ENCODE data around the gene TEX52. TPM values are rescaled to one million over a fixed set of nuclear protein-coding genes. Genes with fewer than 3 reads are reported as not detected.
"Not testable (repeated sequence)": the region's sequence is repeated elsewhere in the genome, so short reads cannot be mapped to it uniquely, and the experiment has no call there.

Gene TEX52
- total RNA-seq, 2 experiments from 2014 or later, result 0.25 to 0.29 TPM

DNA sequence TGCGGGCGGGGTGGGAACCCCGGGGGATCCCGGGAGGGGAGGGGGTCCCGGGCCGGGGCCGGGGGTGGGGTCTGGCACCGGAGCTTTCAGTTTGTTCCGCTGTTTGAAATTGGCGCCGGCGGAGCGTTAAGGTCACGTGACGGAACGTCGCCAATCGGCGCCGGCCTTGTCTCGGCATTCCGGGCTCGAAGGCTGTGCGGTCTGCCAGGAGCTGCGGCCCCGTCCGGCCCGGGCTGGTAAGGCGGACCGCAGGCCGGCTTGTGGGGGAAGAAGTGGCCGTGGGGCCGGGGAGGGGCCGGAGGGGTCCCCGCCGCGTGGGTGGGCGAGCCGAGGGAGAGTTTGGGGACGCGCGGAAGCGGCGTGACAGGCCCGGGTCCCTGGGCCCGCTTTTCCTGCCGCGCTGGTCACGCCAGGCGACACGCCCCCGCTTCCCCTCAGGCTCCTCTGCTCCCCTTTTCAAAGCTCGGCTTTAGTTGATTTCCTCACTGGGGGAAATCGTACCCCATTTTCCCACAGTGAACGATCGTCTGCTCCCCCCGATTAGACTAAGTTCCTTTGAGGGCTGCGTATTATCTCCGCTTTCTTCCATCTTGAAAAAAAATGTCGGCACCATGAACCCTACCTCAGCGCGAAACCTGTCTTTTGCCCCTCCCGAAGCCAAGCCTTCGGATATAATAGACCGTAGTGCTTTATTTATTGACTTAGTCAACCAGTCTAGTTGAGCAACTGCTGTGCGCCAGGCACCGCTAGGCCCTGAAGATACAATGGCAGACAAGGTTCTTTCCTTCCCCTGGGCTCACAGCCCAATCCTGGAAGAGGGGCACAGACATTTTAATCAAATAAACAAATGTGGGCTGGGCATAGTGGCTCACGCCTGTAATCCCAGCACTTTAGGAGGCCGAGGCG lies 20.5 kb upstream of the TEX52 start, which contains the start of the genes FOXM1 and RHNO1:
TSS of gene FOXM1 (minus strand) at position 128 of the 906 bp plus-strand sequence. CDS start 2,696 bp downstream, outside the sequence.
TSS of gene RHNO1 (plus strand) at position 177 of the 906 bp plus-strand sequence. CDS start 8,144 bp downstream, outside the sequence.
- intact Hi-C loops (cut with micrococcal nuclease; ENCODE audit: unreplicated experiment), result loop anchor here (2.0 kb wide), 1 partner anchor 64 kb away; the partner anchor contains the start of gene ITFG2
- no peaks in the 10 kb centered on the region for H4K20me1 ChIP-seq (ENCODE audit: insufficient read depth, low read length)

GRCh38 chr12:2876431-2877046 lies 19.7 kb upstream of the TEX52 start:
- Histone ChIP-seq H3K4me3 (ENCODE audit: low read depth, low read length, poor library complexity, severe bottlenecking) (peak overlapping the region; percentile 76), H3K27ac (ENCODE audit: low read depth, low read length, poor library complexity, severe bottlenecking) (peak overlapping the region; percentile 76), H3K9me3 (ENCODE audit: low read length) (no peaks in the 10 kb centered on the region), H3K9me2 (ENCODE audit: insufficient read depth, low read length) (no peaks in the 10 kb centered on the region), H2AFZ (ENCODE audit: low read length) (peak overlapping the region; percentile 51; the same call in 1 of the 2 replicates), H4K20me1 (ENCODE audit: insufficient read depth, low read length) (no peaks in the 10 kb centered on the region), H3K4me2 (ENCODE audit: low read length) (peak overlapping the region; percentile 96), H3K36me3 (ENCODE audit: insufficient read depth, low read length) (peaks cover 64% of the 10 kb centered on the region), H3K4me1 (ENCODE audit: insufficient read depth, low read length, poor library complexity, severe bottlenecking) (peaks cover 29% of the 10 kb centered on the region), H3K79me2 (ENCODE audit: insufficient read depth, low read depth, low read length) (peaks cover 88% of the 10 kb centered on the region)
- peak; percentile 54 for DNase-seq (ENCODE audit: low spot score)
- POLR2A ChIA-PET, result interaction anchor here (1.0 kb wide), 1 partner anchor 13 kb away, joined by 5 read pairs; no protein-coding TSS in a partner anchor
- CTCF ChIA-PET (ENCODE audit: unreplicated experiment), result no interaction called here
- intact Hi-C loops (cut with micrococcal nuclease; ENCODE audit: unreplicated experiment), result loop anchor here (2.0 kb wide), 1 partner anchor 64 kb away; the partner anchor contains the start of gene ITFG2
- no TSS peak for BruUV-seq (replicated peaks)
- TF ChIP-seq, protein P1, sequence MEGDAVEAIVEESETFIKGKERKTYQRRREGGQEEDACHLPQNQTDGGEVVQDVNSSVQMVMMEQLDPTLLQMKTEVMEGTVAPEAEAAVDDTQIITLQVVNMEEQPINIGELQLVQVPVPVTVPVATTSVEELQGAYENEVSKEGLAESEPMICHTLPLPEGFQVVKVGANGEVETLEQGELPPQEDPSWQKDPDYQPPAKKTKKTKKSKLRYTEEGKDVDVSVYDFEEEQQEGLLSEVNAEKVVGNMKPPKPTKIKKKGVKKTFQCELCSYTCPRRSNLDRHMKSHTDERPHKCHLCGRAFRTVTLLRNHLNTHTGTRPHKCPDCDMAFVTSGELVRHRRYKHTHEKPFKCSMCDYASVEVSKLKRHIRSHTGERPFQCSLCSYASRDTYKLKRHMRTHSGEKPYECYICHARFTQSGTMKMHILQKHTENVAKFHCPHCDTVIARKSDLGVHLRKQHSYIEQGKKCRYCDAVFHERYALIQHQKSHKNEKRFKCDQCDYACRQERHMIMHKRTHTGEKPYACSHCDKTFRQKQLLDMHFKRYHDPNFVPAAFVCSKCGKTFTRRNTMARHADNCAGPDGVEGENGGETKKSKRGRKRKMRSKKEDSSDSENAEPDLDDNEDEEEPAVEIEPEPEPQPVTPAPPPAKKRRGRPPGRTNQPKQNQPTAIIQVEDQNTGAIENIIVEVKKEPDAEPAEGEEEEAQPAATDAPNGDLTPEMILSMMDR (conservative IDR thresholded peaks at IDR 0.05; ENCODE audit: low read length), result 0 out of 2 replicates have a peak, but pooled peaks have one; percentile 20
- no peak for TF ChIP-seq EZH2phosphoT487 (IDR thresholded peaks at IDR 0.05; ENCODE audit: borderline replicate concordance, low read depth, low read length)

More for the DNA sequence above, 20.5 kb upstream of the TEX52 start, which contains the start of the genes FOXM1 and RHNO1:
- Histone ChIP-seq H2AFZ (ENCODE audit: low read length) (peak within 1 kb of the TSS; percentile 51), H3K27ac (ENCODE audit: low read depth, low read length, poor library complexity, severe bottlenecking) (peak within 1 kb of the TSS; percentile 76), H3K4me3 (ENCODE audit: low read depth, low read length, poor library complexity, severe bottlenecking) (peak within 1 kb of the TSS; percentile 76), H3K36me3 (ENCODE audit: insufficient read depth, low read length) (peaks cover 62% of the 10 kb centered on the region), H3K4me1 (ENCODE audit: insufficient read depth, low read length, poor library complexity, severe bottlenecking) (peaks cover 29% of the 10 kb centered on the region), H3K9me2 (ENCODE audit: insufficient read depth, low read length) (no peaks in the 10 kb centered on the region), H3K9me3 (ENCODE audit: low read length) (no peaks in the 10 kb centered on the region), H3K79me2 (ENCODE audit: insufficient read depth, low read depth, low read length) (peaks cover 88% of the 10 kb centered on the region), H3K4me2 (ENCODE audit: low read length) (peak within 1 kb of the TSS; percentile 96)
- peak; percentile 90 for DNase-seq (ENCODE audit: low spot score)
- BruUV-seq (replicated peaks), result TSS peak; percentile 87
- ChIA-PET CTCF (ENCODE audit: unreplicated experiment) (no interaction called here), POLR2A (interaction anchor here (0.6 to 1.8 kb wide), 3 partner anchors 13 to 86 kb away, joined by 3 to 9 read pairs (median 5); partner anchors contain the start of gene TULP3)
- TF ChIP-seq EZH2phosphoT487 (IDR thresholded peaks at IDR 0.05; ENCODE audit: borderline replicate concordance, low read depth, low read length), result no peak
- TF ChIP-seq, protein P1 (conservative IDR thresholded peaks at IDR 0.05; ENCODE audit: low read length), result no peak

DNA sequence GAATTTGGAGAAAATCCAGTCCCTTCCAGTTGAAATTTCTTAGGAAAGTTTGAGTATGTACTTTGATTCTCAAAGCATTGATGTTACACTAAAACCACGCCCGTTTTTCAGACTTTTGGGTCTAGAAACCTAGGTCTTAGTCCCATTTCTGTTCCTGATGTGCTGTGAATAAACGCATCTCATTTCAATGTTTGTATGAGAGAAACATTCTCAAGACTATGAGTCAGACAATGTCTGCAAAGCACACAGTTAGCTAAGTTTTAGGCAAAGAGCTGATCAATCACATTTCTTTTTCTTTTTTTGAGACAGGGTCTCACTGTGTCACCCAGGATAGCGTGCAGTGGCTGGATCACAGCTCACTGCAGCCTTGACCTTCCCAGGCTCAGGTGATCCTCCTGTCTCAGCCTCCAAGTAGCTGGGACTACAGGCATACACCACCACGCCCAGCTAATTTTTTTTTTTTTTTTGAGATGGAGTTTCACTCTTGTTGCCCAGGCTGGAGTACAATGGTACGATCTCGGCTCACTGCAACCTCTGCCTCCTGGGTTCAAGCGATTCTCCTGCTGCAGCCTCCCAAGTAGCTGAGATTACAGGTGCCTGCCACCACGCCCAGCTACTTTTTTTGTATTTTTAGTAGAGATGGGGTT lies 12.3 kb upstream of the TEX52 start:
- H3K9me3 ChIP-seq (ENCODE audit: low read length); DNase-seq (ENCODE audit: low spot score); H3K4me3 ChIP-seq (ENCODE audit: low read depth, low read length, poor library complexity, severe bottlenecking); H3K27ac ChIP-seq (ENCODE audit: low read depth, low read length, poor library complexity, severe bottlenecking); CTCF ChIA-PET (ENCODE audit: unreplicated experiment); H4K20me1 ChIP-seq (ENCODE audit: insufficient read depth, low read length); H2AFZ ChIP-seq (ENCODE audit: low read length); intact Hi-C loops (cut with micrococcal nuclease; ENCODE audit: unreplicated experiment); BruUV-seq (replicated peaks); H3K4me2 ChIP-seq (ENCODE audit: low read length); H3K9me2 ChIP-seq (ENCODE audit: insufficient read depth, low read length); H3K4me1 ChIP-seq (ENCODE audit: insufficient read depth, low read length, poor library complexity, severe bottlenecking): not testable (repeated sequence)
- Histone ChIP-seq H3K36me3 (ENCODE audit: insufficient read depth, low read length) (peaks cover 95% of the 10 kb centered on the region), H3K79me2 (ENCODE audit: insufficient read depth, low read depth, low read length) (peaks cover 33% of the 10 kb centered on the region)
- POLR2A ChIA-PET, result interaction anchor here (0.7 kb wide), 1 partner anchor 1795 kb away, joined by 3 read pairs; no protein-coding TSS in a partner anchor

All from OCI-LY7 (cell line).